ENCODE measurements around the gene ACSL5. TPM values are rescaled to one million over a fixed set of nuclear protein-coding genes. Genes with fewer than 3 reads are reported as not detected.

The ACSL5 gene
- total and polyA plus RNA-seq, 4 donors = 15.0 to 201 (median 43.5) TPM

DNA sequence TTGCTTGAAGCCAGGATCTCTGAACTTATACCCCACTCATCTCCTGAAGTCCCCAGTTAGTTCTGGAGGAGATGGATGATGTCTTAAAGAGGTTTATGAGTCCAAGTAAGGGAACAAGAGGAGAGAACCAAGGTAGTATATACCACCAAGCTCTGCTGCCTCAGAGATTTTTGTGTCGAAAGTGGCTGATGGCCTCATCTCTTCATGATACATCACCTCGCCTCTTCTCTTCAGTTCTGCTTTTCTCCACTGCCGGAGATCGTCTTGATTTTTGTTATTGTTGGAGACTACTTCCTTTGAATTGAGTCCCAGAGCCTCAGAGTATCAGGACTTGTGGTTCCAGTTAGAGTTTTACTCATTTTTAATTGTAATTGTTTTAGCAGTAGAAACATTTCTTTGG, 75.0 kb downstream of the ACSL5 start:
- H3K9me3 ChIP-seq (ENCODE audit: control insufficient read depth in 4 of 4, low read length in 3 of 4) = no peaks in the 10 kb centered on the region
- H3K36me3 ChIP-seq (ENCODE audit: control insufficient read depth in 4 of 4, insufficient read depth in 3 of 4, low read depth in 1 of 4, low read length in 3 of 4) = peaks cover 0 to 11% (median 3%) of the 10 kb centered on the region in 4 donors
- H3K4me1 ChIP-seq (ENCODE audit: control insufficient read depth in 4 of 4, insufficient read depth in 4 of 4, low read length in 3 of 4) = peaks cover 2 to 29% (median 25%) of the 10 kb centered on the region in 4 donors
- H3K27me3 ChIP-seq (ENCODE audit: control insufficient read depth in 4 of 4, insufficient read depth in 4 of 4, low read length in 3 of 4) = no peaks in the 10 kb centered on the region
- H3K9ac ChIP-seq (ENCODE audit: low read depth in 1 of 2, low read length in 2 of 2) = no peak overlapping the region
- no peak overlapping the region for H3K4me3 ChIP-seq (ENCODE audit: low read depth in 1 of 3, low read length in 3 of 3)
- DNase-seq (ENCODE audit: low spot score) = no peak
- TF ChIP-seq JUND (IDR thresholded peaks at IDR 0.05) (no peak), YY1 (IDR thresholded peaks at IDR 0.05) (no peak), TAF1 (conservative IDR thresholded peaks at IDR 0.05) (no peak), FOXA1 (IDR thresholded peaks at IDR 0.05) (no peak), HNF4G (IDR thresholded peaks at IDR 0.05) (no peak), GABPA (IDR thresholded peaks at IDR 0.05 in 1 of 2, conservative IDR thresholded peaks at IDR 0.05 in 1 of 2) (no peak), FOXA2 (IDR thresholded peaks at IDR 0.05) (no peak), NR2F2 (IDR thresholded peaks at IDR 0.05) (no peak), SP1 (IDR thresholded peaks at IDR 0.05) (no peak), EGR1 (IDR thresholded peaks at IDR 0.05; ENCODE audit: low read depth in 2 of 2) (no peak), RXRA (IDR thresholded peaks at IDR 0.05) (no peak), RAD21 (IDR thresholded peaks at IDR 0.05) (no peak), HNF4A (conservative IDR thresholded peaks at IDR 0.05) (no peak)
- TF ChIP-seq, protein P1, sequence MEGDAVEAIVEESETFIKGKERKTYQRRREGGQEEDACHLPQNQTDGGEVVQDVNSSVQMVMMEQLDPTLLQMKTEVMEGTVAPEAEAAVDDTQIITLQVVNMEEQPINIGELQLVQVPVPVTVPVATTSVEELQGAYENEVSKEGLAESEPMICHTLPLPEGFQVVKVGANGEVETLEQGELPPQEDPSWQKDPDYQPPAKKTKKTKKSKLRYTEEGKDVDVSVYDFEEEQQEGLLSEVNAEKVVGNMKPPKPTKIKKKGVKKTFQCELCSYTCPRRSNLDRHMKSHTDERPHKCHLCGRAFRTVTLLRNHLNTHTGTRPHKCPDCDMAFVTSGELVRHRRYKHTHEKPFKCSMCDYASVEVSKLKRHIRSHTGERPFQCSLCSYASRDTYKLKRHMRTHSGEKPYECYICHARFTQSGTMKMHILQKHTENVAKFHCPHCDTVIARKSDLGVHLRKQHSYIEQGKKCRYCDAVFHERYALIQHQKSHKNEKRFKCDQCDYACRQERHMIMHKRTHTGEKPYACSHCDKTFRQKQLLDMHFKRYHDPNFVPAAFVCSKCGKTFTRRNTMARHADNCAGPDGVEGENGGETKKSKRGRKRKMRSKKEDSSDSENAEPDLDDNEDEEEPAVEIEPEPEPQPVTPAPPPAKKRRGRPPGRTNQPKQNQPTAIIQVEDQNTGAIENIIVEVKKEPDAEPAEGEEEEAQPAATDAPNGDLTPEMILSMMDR (IDR thresholded peaks at IDR 0.05; ENCODE audit: low read depth, low read length, missing input control) = no peak
- TF ChIP-seq, protein P2, sequence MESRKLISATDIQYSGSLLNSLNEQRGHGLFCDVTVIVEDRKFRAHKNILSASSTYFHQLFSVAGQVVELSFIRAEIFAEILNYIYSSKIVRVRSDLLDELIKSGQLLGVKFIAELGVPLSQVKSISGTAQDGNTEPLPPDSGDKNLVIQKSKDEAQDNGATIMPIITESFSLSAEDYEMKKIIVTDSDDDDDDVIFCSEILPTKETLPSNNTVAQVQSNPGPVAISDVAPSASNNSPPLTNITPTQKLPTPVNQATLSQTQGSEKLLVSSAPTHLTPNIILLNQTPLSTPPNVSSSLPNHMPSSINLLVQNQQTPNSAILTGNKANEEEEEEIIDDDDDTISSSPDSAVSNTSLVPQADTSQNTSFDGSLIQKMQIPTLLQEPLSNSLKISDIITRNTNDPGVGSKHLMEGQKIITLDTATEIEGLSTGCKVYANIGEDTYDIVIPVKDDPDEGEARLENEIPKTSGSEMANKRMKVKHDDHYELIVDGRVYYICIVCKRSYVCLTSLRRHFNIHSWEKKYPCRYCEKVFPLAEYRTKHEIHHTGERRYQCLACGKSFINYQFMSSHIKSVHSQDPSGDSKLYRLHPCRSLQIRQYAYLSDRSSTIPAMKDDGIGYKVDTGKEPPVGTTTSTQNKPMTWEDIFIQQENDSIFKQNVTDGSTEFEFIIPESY (IDR thresholded peaks at IDR 0.05) = no peak
- TF ChIP-seq, protein P3, sequence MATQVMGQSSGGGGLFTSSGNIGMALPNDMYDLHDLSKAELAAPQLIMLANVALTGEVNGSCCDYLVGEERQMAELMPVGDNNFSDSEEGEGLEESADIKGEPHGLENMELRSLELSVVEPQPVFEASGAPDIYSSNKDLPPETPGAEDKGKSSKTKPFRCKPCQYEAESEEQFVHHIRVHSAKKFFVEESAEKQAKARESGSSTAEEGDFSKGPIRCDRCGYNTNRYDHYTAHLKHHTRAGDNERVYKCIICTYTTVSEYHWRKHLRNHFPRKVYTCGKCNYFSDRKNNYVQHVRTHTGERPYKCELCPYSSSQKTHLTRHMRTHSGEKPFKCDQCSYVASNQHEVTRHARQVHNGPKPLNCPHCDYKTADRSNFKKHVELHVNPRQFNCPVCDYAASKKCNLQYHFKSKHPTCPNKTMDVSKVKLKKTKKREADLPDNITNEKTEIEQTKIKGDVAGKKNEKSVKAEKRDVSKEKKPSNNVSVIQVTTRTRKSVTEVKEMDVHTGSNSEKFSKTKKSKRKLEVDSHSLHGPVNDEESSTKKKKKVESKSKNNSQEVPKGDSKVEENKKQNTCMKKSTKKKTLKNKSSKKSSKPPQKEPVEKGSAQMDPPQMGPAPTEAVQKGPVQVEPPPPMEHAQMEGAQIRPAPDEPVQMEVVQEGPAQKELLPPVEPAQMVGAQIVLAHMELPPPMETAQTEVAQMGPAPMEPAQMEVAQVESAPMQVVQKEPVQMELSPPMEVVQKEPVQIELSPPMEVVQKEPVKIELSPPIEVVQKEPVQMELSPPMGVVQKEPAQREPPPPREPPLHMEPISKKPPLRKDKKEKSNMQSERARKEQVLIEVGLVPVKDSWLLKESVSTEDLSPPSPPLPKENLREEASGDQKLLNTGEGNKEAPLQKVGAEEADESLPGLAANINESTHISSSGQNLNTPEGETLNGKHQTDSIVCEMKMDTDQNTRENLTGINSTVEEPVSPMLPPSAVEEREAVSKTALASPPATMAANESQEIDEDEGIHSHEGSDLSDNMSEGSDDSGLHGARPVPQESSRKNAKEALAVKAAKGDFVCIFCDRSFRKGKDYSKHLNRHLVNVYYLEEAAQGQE (IDR thresholded peaks at IDR 0.05) = no peak
- TF ChIP-seq, protein P4, sequence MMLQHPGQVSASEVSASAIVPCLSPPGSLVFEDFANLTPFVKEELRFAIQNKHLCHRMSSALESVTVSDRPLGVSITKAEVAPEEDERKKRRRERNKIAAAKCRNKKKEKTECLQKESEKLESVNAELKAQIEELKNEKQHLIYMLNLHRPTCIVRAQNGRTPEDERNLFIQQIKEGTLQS (IDR thresholded peaks at IDR 0.05) = no peak
- TF ChIP-seq, protein P5, sequence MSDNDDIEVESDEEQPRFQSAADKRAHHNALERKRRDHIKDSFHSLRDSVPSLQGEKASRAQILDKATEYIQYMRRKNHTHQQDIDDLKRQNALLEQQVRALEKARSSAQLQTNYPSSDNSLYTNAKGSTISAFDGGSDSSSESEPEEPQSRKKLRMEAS (IDR thresholded peaks at IDR 0.05) = no peak
- WGBS = 87% methylated on average over 4 of the region's 4 CpGs
- no peak overlapping the region for H3K27ac ChIP-seq (ENCODE audit: low read depth in 1 of 2, low read length in 2 of 2)

All from liver (tissue), 9 donors.